CD14-positive monocyte (primary cell): ENCODE data around the gene SFXN2. TPM values are rescaled to one million over a fixed set of nuclear protein-coding genes. Genes with fewer than 3 reads are reported as not detected.

Source experiments
- DNase-seq, 3 donors: peaks; one replicate each; pipeline ENCODE4 v3.0.0-alpha.2; 2011 to 2022
- H2AFZ ChIP-seq: 2 replicates; pipeline ENCODE4 v1.6.0; 2012; ENCODE audit warnings: mild to moderate bottlenecking, low read depth, low read length, inconsistent platforms; ENCODE audit not compliant: insufficient read depth, poor library complexity, severe bottlenecking
- H3K27ac ChIP-seq, 2 donors: 1 replicate in 1 of 2; 2 replicates in 1 of 2; pipeline ENCODE4 v1.5.1; 2012 to 2013; ENCODE audit warnings: low read length in 2 of 2, control low read depth in 1 of 2, inconsistent platforms in 1 of 2, low read depth in 1 of 2, mild to moderate bottlenecking in 1 of 2
- H3K27me3 ChIP-seq, 2 donors: one replicate each; pipeline versions ENCODE4 v1.6.0 to v1.6.1; 2011 to 2013; ENCODE audit warnings: low read length in 2 of 2; ENCODE audit not compliant: control insufficient read depth in 2 of 2, insufficient read depth in 2 of 2
- H3K36me3 ChIP-seq, 2 donors: replicated peaks in 1 of 2; 1 replicate in 1 of 2; 2 replicates in 1 of 2; pipeline versions ENCODE4 v1.5.1 to v1.6.1; 2012 to 2013; ENCODE audit warnings: low read length in 2 of 2, control low read depth in 1 of 2, inconsistent platforms in 1 of 2, mild to moderate bottlenecking in 1 of 2; ENCODE audit not compliant: insufficient read depth in 2 of 2, control insufficient read depth in 1 of 2
- H3K4me1 ChIP-seq, 2 donors: 1 replicate in 1 of 2; 2 replicates in 1 of 2; pipeline versions ENCODE4 v1.5.1 to v1.6.1; 2012 to 2013; ENCODE audit warnings: low read length in 2 of 2, control low read depth in 1 of 2, inconsistent platforms in 1 of 2, mild to moderate bottlenecking in 1 of 2, moderate library complexity in 1 of 2; ENCODE audit not compliant: insufficient read depth in 2 of 2, control insufficient read depth in 1 of 2
- H3K4me2 ChIP-seq: replicated peaks from 2 replicates; pipeline ENCODE3; 2012; ENCODE audit warnings: low read length, moderate library complexity, mild to moderate bottlenecking; ENCODE audit not compliant: poor library complexity, severe bottlenecking; ENCODE audit errors: extremely low read depth
- H3K4me3 ChIP-seq, 3 experiments: fragments of 200-600 bp in 1 of 3; sonication (generic) in 1 of 3; replicated peaks in 1 of 3; 1 replicate in 2 of 3; 2 replicates in 1 of 3; pipeline ENCODE4 v1.5.1; 2011 to 2013; ENCODE audit warnings: low read length in 3 of 3, mild to moderate bottlenecking in 3 of 3, control low read depth in 2 of 3, low read depth in 2 of 3, inconsistent platforms in 1 of 3, moderate library complexity in 1 of 3
- H3K79me2 ChIP-seq: 2 replicates; pipeline ENCODE4 v1.6.0; 2012; ENCODE audit warnings: mild to moderate bottlenecking, control low read depth, inconsistent platforms, low read length, moderate library complexity; ENCODE audit not compliant: insufficient read depth
- H3K9ac ChIP-seq: 2 replicates; pipeline ENCODE4 v1.6.0; 2017; ENCODE audit warnings: low read length, mild to moderate bottlenecking; ENCODE audit not compliant: insufficient read depth, poor library complexity, severe bottlenecking
- H3K9me3 ChIP-seq, 2 donors: replicated peaks in 1 of 2; 1 replicate in 1 of 2; 2 replicates in 1 of 2; pipeline versions ENCODE4 v1.5.1 to v1.6.1; 2012 to 2013; ENCODE audit warnings: low read length in 2 of 2, control low read depth in 1 of 2; ENCODE audit not compliant: control insufficient read depth in 1 of 2, insufficient read depth in 1 of 2
- H4K20me1 ChIP-seq: 2 replicates; pipeline ENCODE4 v1.6.0; 2012; ENCODE audit warnings: mild to moderate bottlenecking, low read length, control low read depth, moderate library complexity; ENCODE audit not compliant: insufficient read depth
- H3K27ac Mint-ChIP-seq, 7 donors: one replicate each; pipeline ENCODE4 v1.8.0; 2020; ENCODE audit warnings: mild to moderate bottlenecking in 7 of 7, mixed read lengths in 7 of 7, moderate library complexity in 6 of 7, inconsistent platforms in 2 of 7
- H3K27me3 Mint-ChIP-seq, 3 donors: one replicate each; pipeline ENCODE4 v1.8.0; 2021 to 2022; ENCODE audit warnings: low read depth in 3 of 3, mild to moderate bottlenecking in 3 of 3, mixed read lengths in 3 of 3, moderate library complexity in 3 of 3, inconsistent platforms in 1 of 3
- H3K36me3 Mint-ChIP-seq, 2 donors: one replicate each; pipeline ENCODE4 v1.8.0; 2020; ENCODE audit warnings: mixed read lengths in 2 of 2, inconsistent platforms in 1 of 2, mild to moderate bottlenecking in 1 of 2
- H3K4me1 Mint-ChIP-seq: one replicate; pipeline ENCODE4 v1.8.0; 2020; ENCODE audit warnings: mild to moderate bottlenecking, mixed read lengths
- H3K4me3 Mint-ChIP-seq, 2 donors: one replicate each; pipeline ENCODE4 v1.8.0; 2020; ENCODE audit warnings: mild to moderate bottlenecking in 2 of 2, mixed read lengths in 2 of 2, moderate library complexity in 1 of 2
- H3K9me3 Mint-ChIP-seq, 7 donors: one replicate each; pipeline ENCODE4 v1.8.0; 2020 to 2022; ENCODE audit warnings: mixed read lengths in 7 of 7, mild to moderate bottlenecking in 6 of 7, moderate library complexity in 6 of 7, inconsistent platforms in 2 of 7
- WGBS: methylation state at CpG from one replicate; pipeline ENCODE4 v1.1.5; 2013; ENCODE audit warnings: missing lambda C conversion rate; ENCODE audit not compliant: insufficient coverage; 5-methylcytosine and 5-hydroxymethylcytosine counted together
- intact Hi-C, 2 donors: fragments of 100-400 bp; cut with micrococcal nuclease; formaldehyde crosslinking; loops; one replicate each; pipeline versions ENCODE4 v1.15.0 to v1.15.1; 2023
- polyA plus RNA-seq, 3 donors: library from polyadenylated mRNA; depleted of rRNA in 1 of 3; unstranded in 2 of 3; stranded (reverse) in 1 of 3; fragments of 300-500 nt in 2 of 3; fragments of >200 nt in 1 of 3; fragmentation: Illumina TruSeq in 2 of 3; gene quantifications; 1 replicate in 2 of 3; 2 replicates in 1 of 3; pipeline ENCODE4 v1.2.3, GENCODE V29; 2012 to 2021
- TF ChIP-seq, protein P1 (sequence below): fragments of 200-600 bp; IDR thresholded peaks from one replicate; pipeline ENCODE4 v1.8.0; 2022; ENCODE audit warnings: antibody characterized with exemption, mild to moderate bottlenecking

SFXN2 gene
- polyA plus RNA-seq, 3 donors: 1.3 to 2.0 (median 1.8) TPM

DNA sequence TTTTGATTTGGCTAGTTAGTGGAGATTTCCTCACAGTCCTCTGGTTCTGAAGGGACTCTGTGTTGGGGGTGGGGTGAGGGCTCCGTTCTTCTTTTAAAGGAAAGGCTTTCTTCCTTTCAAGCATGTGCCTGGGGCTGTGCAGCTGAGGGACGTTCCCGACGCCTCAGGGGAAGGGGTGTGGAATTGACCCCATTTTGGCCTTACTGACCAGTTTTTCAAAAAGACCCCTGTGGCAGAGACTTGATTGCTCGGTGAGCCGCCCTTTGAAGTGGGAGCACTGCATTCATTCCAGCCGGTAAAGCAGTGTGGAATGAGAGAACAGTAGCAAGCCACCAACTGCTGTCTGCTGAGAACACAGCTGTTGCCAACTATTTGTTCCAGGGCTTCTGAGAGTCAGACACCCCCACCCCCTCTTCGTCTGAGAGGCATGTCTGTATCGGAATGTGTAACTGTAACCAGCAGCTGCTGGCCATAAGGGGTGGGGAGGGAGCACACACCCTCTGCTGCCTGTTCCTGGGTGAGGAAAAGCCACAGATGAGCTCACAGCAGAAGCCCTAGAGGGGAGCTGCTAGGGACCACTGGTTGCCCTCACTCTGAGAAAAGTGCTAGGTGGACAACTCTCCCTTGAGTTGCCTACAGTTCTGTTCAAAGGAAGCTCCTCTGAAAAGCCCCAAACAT is 62.5 kb downstream of the SFXN2 start:
- peaks cover 0 to 2% (median 0%) of the 10 kb centered on the region in 7 donors for H3K9me3 Mint-ChIP-seq
- Histone ChIP-seq H3K79me2 (peaks cover 79% of the 10 kb centered on the region), H3K9me3 (no peaks in the 10 kb centered on the region), H2AFZ (no peak overlapping the region), H3K27me3 (no peaks in the 10 kb centered on the region), H3K9ac (peak overlapping the region; percentile 16), H4K20me1 (peaks cover 50% of the 10 kb centered on the region), H3K36me3 (peaks cover 6 to 34% of the 10 kb centered on the region in 2 donors), H3K4me3 (no peak overlapping the region), H3K4me1 (peaks cover 53 to 62% of the 10 kb centered on the region in 2 donors), H3K4me2 (peak overlapping the region; percentile 15), H3K27ac (peak overlapping the region; percentile 14 to 75)
- H3K4me3 Mint-ChIP-seq: no peak overlapping the region
- 59% methylated on average over 7 of the region's 9 CpGs for WGBS
- peaks cover 63% of the 10 kb centered on the region for H3K4me1 Mint-ChIP-seq
- no peak for DNase-seq
- peak overlapping the region; percentile 49 to 97 (median 88) for H3K27ac Mint-ChIP-seq
- TF ChIP-seq, protein P1, sequence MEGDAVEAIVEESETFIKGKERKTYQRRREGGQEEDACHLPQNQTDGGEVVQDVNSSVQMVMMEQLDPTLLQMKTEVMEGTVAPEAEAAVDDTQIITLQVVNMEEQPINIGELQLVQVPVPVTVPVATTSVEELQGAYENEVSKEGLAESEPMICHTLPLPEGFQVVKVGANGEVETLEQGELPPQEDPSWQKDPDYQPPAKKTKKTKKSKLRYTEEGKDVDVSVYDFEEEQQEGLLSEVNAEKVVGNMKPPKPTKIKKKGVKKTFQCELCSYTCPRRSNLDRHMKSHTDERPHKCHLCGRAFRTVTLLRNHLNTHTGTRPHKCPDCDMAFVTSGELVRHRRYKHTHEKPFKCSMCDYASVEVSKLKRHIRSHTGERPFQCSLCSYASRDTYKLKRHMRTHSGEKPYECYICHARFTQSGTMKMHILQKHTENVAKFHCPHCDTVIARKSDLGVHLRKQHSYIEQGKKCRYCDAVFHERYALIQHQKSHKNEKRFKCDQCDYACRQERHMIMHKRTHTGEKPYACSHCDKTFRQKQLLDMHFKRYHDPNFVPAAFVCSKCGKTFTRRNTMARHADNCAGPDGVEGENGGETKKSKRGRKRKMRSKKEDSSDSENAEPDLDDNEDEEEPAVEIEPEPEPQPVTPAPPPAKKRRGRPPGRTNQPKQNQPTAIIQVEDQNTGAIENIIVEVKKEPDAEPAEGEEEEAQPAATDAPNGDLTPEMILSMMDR: no peak
- H3K36me3 Mint-ChIP-seq: peaks cover 39 to 65% of the 10 kb centered on the region in 2 donors
- no peaks in the 10 kb centered on the region for H3K27me3 Mint-ChIP-seq
- intact Hi-C loops: no loop called here

DNA sequence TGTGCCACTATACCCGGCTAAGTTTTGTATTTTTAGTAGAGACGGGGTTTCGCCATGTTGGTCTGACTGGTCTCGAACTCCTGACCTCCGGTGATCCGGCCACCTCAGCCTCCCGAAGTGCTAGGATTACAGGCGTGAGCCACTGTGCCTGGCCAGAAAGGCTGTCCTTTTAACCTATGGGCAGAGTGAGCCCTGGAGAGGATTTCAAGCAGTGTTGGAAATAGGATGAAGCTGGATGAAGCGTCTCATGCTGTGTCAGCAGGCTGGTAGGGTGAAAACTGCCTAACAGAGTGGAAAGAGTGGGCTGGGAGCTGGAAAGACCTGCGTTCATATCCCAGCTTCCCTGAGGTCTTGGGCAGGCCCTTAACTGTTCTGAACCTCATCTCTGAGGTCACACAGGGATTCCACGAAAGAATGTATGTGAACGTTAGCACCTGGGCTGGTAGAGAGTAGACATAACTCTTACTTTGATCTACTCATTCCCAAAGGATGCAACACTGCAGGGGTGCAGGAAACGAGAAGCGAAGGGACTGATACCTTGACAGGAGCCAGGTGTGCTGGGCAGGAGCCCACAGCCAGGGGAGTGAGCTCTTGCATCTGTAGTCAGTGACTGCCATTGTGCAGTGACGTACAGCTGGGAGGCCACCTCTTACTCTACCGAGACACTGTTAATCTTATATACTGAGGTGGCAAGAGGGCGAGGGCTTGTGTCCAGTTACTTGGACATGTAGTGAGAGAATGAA is 63.4 kb downstream of the SFXN2 start:
- Histone ChIP-seq H3K27me3 (no peaks in the 10 kb centered on the region), H2AFZ (no peak overlapping the region), H4K20me1 (peaks cover 53% of the 10 kb centered on the region), H3K4me2 (no peak overlapping the region), H3K9ac (no peak overlapping the region), H3K36me3 (peaks cover 6 to 35% of the 10 kb centered on the region in 2 donors), H3K27ac (no peak overlapping the region), H3K79me2 (peaks cover 87% of the 10 kb centered on the region), H3K4me1 (peaks cover 59 to 67% of the 10 kb centered on the region in 2 donors), H3K4me3 (no peak overlapping the region), H3K9me3 (no peaks in the 10 kb centered on the region)
- peaks cover 0 to 2% (median 0%) of the 10 kb centered on the region in 7 donors for H3K9me3 Mint-ChIP-seq
- H3K27me3 Mint-ChIP-seq: no peaks in the 10 kb centered on the region
- no peak for DNase-seq
- peak overlapping the region; percentile 42 to 85 (median 67) for H3K27ac Mint-ChIP-seq
- peaks cover 42 to 66% of the 10 kb centered on the region in 2 donors for H3K36me3 Mint-ChIP-seq
- over 99% methylated on average over 13 of the region's 17 CpGs for WGBS
- no peak overlapping the region for H3K4me3 Mint-ChIP-seq
- TF ChIP-seq, protein P1: no peak
- peaks cover 67% of the 10 kb centered on the region for H3K4me1 Mint-ChIP-seq
- intact Hi-C loops: no loop called here
